Endometrial microvascular endothelial cells (primary cell): ENCODE results near the gene GSG1. TPM values are rescaled to one million over a fixed set of nuclear protein-coding genes. Genes with fewer than 3 reads are reported as not detected.

Experiments used
- in situ Hi-C: cut with HindIII; loops from 2 replicates; pipeline ENCODE4 v1.10.0; 2017; ENCODE audit warnings: low sequenced_read_pairs, low pct_unique_long_range_greater_than_20kb; ENCODE audit errors: inconsistent ontology term
- total RNA-seq: library from RNA; depleted of rRNA; stranded (reverse); fragments of >200 nt; gene quantifications from one replicate; pipeline ENCODE4 v1.2.3, GENCODE V29; 2015; ENCODE audit errors: inconsistent ontology term

GSG1 gene
- total RNA-seq, result not detected

DNA sequence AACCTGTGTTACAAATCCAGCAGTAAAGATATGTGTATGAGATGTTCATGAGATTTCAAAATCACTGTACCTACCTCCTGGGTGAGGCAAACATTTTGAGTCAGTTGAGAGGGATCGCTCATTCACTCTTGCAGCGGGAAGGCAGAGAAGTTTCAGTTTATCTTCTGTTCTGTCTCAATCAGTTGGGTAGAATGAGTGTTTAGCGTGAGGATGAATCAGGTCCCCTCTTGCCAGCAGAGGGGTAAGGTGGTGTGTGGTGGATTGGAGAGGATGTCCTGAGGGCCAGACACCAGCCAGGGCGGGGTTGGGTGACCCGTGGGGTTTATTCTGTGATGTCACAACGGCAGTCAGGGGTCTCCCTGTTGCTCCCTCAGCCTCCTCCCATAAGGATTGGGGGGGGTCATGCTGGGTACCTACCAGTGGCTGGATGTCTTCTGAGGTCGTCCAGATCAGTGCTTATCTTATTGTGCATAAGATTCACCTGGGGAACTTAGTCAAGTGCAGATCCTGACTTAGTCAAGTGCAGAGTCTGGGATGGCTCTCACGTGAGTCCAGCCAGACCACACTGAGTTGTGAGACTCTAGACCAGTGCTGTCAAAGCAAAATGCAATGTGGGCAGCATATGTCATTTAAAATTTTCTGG lies at the start of gene GSG1:
Gene GSG1, minus strand, starts transcription at position 277 of the 643 bp plus-strand sequence. Its CDS starts 155 bp downstream, at position 122.
- in situ Hi-C loops, result loop anchor here (25.0 kb wide), 1 partner anchor 109 kb away; no protein-coding TSS in a partner anchor

DNA sequence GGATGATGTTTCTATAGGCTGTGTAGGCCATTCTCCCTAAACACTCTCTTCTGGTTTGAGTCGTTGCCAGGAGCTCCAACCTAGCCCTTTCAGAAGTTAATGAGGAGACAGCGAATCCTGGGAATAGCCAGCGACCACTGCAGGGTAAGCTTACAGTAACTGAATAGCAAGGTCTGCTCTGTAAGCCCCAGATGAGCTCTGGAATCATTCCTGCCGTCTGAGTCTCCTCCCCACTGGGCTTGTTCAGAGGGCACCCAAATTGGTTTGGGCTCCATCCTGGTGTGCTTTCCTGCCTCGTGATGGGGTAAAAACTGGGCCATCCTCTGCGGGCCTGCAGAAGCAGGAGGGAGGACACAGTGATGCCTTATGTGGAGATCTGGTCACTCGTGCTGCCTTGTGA lies 49.7 kb upstream of the GSG1 start:
- in situ Hi-C loops, result no loop called here

DNA sequence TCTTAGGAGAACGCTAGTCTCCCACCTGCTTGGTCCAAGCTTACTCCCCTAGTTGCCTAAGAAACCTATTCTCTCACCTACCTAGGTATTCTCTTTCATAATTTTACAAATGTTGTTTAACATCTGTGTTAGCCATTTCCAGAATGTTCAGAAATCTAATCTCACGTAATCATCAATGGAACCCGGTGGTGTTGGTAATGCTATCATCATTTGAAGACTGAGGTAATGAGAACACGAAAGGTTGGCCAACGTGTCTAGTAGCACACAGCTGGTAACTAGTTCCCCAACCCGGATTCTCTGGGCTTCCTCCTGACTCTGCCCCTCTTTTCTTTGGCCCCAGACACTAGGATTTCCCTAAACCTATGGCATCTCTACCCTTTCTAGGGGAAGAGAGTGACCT lies 49.3 kb upstream of the GSG1 start:
- in situ Hi-C loops, result no loop called here

DNA sequence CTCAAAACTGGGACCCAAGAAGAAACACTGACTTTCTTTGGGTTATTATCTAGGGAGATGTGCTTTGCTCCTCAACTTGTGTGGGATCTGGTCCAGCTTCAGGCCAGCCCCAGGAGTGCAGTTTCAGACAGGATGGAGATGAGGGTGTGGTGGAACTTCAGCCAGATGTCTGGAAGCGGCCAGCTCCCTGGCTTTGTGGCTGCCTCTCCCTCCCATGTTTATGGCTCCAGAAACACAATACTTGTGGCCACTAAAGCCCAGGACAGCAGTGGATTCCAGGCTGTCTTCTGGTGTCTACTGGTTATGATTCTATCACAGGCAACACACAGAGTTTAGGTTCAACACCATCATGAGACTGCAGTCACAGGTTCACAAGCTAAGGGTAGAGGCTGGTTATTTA lies 48.8 kb upstream of the GSG1 start:
- in situ Hi-C loops, result no loop called here

DNA sequence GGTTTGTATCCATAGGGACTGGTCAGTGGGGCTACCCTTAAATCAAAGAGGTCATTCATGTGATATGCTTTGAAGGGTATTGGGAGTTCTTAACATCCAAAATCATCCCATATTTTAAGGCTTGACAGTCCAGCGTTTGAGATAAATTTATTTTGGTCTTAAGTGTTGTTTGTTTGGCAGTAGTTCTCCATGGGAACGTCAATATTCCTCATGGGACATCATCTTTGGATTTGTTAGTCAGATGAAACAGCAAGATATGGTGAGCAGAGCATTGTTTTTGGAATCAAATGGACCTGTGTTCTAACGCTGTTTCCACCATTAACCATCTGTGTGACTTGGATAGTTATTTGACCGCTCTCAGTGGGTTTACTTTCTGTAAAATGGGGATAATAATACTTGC lies 45.9 kb upstream of the GSG1 start:
- in situ Hi-C loops, result no loop called here

DNA sequence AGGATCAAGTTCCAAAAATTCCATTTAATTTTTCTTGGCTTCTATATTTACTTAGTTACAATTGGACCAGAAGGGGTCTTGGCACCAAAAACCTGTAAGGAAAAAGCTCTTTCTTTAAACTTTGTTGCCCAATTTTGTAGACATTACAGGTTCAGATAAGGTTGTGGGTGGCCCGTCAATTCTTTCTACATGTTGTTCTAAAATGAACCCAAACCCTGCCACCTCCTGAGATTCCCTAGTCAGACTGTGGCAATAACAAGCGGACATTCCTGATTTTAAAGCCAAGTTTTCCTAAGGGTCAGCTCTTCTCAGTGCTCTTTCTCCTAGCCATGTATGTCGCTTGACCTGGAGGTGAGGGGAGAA lies 45.0 kb upstream of the GSG1 start:
- in situ Hi-C loops, result no loop called here

DNA sequence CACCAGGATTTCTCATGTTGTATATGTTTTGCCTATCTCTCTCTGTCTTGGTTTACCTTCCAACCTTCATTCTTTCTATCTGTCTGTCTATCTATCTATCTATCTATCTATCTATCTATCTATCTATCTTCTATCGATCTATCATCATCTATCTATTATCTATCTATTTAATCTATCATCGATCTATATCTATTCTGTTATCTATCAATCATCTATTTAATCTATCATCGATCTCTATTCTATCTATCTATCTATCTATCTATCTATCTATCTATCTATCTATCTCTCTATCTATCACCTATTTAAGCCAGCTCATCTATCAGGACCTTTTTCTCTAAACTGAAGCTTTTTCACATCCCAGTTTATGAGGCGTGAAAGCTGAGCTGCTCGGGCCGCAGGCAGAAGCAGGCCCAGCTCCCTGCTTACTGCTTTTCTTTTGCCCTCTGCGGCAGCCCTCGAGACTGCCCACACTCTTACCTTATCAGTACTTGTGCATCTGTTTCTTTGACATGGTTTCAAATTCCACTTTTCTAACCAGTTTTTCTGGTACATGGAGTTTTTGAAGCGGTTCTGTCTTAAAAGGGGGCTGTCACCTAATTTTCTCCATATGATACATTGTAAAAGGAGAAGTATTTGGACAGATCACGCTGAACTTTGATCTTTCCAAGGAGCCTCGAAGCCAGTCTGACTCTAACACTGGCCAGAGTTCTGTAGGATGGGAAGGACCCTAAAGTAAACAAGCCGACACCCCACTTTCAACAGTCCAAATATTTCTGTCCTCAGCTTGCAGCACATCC lies 44.4 kb upstream of the GSG1 start:
- in situ Hi-C loops, result no loop called here

DNA sequence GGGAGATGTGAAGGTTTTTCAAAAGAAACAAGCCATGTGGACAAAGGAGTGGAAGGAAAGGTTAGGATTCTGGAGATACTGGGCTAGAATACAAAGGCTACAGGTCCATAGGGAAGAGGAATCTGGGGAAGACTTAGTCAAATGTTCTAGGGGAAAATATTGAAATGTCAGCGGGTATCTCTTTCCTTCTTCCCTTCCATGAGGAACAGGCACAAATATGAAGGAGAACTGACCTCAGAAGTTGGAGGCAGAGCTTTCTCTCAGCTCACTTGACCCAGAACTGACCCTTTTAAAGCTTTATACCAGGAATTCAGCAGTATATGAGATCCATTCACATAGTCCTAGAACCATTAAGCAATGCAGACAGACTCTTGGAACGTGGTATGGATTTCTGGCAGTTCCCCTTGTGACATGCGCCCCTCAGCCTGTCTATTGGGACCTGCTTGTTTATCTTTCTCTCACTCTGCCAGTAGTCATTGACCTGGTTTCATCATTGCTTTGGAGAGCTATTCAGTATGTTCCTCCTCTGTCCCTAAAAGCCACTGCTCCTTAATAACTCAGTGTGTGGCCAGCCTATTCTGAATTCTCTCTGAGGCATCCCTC lies 43.0 kb upstream of the GSG1 start:
- in situ Hi-C loops, result no loop called here

DNA sequence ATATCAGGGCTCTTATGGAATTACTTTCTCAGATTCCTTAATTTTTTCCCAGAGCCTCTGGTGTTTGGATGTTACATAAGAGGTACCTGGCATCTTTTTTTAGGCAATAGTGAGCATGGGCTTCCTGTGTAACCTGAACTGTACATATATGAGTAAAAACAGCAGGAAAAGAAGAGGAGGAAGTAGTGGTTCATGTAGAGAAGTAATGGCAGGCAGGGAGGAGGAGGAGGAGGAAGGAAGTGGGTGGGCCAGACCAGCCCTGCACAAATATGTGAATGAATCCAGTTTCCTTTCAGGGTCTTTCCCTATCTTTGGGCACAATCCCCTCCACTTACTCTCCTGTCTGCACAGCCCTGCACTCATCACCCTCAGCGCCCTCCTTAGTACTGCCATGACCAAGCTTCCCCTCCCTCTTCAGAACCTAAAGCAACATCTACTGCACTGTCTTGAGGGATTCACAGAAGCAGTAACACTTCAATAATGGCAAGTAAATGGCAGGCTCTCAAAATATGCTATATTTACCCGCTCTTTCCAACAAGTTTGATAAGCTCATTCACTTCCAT lies 40.9 kb upstream of the GSG1 start:
- in situ Hi-C loops, result no loop called here

DNA sequence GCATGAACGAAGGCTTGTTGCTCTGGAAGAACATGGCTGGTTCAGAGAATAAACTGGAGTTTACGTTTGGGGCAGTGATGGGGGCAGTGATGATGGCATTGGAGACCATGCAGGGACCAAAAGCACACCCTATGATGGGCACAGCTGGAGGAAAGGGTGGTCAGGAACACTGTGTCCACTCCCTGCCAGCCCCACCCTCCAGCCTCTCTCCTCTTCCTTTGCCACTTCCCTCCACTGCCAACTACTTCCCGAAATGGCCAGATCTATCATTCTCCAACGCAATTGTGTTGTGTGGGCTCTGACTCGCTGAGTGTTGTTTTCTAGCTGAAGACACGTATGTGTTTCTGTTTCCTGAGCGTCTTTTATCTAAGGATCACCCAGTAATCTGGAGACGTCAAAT lies 39.3 kb upstream of the GSG1 start:
- in situ Hi-C loops, result no loop called here

DNA sequence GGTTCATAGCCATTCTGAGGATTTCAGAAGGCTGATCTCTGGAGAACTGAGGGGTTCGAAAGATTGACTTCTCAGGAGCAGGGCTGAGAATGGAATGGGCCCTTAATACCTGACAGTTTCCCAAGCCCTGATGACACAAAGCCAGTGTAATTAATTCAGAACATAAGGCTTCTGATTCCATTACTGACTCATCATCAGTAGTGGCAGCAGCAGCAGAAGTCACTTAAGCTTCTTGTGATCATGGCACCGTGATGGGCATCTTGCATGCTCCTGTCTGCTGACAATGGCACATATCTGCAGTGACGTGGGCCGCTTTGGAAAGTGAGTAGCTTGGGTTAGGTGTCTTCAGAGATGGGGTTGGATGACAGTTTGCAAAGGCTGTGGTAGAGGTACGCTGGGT lies 38.2 kb upstream of the GSG1 start:
- in situ Hi-C loops, result no loop called here

DNA sequence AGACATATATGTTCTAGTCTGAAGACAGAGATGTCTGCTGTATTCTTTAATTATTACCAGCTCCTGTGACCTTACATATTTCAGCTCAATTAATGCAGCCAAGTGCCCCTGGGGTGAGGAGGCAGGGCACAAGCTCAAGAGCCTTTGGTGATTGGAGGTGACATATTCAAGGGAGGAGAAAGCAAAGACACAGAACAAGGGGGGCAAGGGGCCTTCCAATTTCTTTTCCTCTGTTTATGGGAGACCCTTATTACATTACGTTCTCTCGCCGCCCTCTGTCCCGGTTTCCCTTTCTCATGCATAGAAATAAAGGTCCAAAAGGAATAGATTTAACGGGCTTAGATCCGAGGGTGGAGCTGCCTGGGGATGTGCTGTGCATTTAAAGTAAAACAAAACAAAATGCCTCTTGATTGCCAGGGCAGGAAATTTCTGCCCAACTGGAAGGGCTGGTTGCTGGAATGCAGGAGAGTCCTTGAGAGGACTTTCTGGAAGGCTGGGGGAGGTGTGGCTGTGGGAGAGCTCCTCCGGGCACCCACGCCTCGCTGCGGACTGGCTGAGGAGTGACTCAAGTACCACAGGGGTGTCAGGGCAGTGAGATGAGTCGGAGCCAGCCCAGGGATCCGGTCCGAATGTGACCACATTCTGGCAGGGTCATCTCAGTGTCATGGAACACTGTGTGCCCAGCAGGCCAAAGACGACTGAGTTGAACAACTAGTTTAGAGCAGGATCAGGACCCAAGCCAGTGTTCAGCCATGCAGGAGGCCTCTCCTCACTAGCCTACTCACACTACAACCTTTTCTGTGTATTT lies 32.1 kb upstream of the GSG1 start:
- in situ Hi-C loops, result no loop called here

DNA sequence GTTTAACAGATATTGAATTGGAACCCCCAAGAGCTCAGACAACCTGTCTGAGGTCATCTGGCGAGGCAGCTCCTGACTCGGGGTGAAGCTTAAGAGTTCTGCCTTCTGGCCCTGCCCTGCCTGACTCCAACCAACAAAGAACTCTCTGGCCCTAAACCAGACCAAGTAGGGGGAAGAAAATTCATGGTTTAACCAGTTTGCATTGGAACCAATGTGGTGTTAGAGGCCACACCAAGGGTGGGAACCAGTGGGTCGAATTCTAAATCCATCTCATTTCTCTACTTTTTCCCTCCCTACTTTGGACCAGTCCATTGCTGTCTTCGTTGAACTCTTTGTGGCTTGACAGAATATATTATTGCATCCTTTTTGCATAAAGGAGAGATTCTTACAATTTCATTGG lies 30.4 kb upstream of the GSG1 start:
- in situ Hi-C loops, result no loop called here

DNA sequence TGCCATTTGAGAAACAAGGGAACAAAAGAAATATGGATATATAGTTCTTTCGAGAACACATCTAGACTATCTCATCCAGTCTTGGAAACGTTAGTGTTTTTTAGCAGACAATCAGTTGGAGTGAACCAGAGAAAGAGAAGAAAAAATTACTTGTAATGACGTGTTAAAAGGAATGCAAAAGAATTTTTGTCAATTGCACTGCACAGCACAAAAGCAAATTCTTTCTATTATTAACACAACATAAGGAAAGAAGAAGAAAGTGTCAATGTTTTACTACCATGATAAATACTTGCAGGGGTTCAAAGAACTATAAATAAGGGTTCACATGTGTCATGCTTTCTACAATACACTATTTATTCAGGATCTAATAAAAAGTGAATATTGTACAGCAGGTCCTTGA lies 27.5 kb upstream of the GSG1 start:
- in situ Hi-C loops, result no loop called here

DNA sequence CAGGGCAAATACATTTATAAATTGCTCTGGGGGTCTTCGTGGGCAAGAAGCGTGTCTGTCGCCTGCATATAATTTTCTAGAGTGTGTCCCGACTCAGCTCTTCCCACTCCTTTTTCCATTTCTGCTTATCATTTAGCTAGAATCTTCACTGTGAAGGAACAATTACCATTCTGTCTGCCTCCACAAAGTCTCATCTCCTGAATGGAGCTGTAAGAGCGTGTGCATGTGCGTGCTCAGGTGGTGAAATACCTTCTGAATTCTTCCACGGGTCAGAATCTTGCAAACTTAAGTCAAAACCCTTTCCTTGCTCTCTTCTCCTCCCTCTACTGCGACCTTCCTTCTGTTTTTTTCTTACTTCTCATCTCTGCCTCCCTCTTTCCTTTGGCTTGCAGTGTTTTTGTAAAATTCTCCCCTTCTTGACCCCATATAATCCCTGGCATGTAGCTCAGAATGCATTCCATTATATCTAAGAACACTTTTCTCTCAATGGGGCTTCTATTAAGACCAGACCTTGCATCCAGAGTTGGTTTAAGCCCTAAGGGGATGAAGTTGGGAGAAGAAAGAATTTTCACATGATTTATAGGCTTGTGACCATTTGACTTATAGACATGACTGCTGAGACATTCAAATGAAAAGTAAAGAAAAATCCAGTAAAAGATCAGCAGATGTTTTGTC lies 25.0 kb upstream of the GSG1 start:
- in situ Hi-C loops, result no loop called here

DNA sequence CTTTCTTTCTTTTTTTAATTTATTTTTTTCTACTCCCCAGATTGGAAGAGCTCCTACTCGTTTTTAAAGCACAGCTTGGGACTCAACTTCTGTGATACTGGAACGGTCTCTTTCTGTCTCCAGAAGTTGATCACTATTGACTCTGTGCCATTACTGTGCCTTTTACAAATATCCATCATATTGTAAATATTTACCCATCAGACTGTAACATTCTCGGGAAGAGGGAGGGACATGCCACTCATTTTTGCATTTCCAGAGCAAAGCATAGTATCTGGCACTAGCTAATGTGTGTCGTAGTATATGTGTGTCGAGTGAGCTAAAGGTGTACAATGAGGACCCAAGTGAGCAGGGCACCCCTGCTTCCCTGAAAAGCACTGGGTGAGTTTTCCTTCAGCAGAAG lies 24.0 kb upstream of the GSG1 start:
- in situ Hi-C loops, result no loop called here

DNA sequence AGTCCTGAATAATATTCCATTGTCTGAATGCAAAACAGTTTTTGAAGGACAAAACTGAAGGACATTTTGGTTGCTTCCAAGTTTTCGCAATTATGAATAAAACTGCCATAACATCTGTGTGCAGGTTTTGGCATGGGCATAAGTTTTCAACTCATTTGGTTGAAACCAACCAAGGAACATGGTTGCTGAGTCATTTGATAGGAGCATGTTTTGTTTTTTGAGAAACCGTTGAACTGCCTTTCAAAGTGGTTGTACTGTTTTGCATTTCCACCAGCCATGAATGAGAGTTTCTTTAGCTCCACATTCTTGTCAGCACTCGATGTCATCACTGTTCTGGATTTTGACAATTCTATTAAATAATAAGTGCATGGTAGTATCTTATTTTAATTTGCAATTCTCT lies 23.0 kb upstream of the GSG1 start:
- in situ Hi-C loops, result no loop called here

DNA sequence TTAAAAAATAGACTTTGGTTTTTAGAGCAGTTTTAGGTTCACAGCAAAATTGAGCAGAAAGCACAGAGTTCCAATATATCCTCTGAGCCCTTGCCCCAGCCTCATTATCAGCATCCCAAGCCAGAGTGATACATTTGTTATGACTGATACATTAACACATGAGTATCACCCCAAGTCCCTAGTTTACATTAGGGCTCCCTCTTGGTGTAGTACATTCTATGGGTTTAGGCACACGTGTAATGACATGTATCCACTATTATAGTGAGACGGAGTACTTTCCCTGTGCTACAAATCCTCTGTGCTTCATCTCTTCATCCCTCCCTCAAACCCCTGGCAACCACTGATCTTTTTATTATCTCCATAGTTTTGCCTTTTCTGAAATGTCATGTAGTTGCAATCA lies 22.5 kb upstream of the GSG1 start:
- in situ Hi-C loops, result no loop called here
